Lung (tissue), 12 donors: ENCODE results near the gene PDCD4. TPM values are rescaled to one million over a fixed set of nuclear protein-coding genes. Genes with fewer than 3 reads are reported as not detected.

Source experiments
- ATAC-seq: fragments of 200-7000 bp; cut with Tn5 transposase; one replicate; pipeline ENCODE4 v1.9.1; 2020; ENCODE audit warnings: moderate number of reproducible peaks; ENCODE audit not compliant: insufficient read depth, low FRiP score
- DNase-seq, 3 donors: peaks; one replicate each; pipeline ENCODE4 v3.0.0-alpha.2; 2013 to 2017
- H3K27ac ChIP-seq, 2 donors: one replicate each; pipeline ENCODE4 v1.5.1; 2013; ENCODE audit warnings: mild to moderate bottlenecking in 2 of 2, moderate library complexity in 2 of 2, control low read depth in 1 of 2, inconsistent platforms in 1 of 2, low read depth in 1 of 2, low read length in 1 of 2
- H3K27me3 ChIP-seq, 3 donors: one replicate each; pipeline ENCODE4 v1.5.1; 2013; ENCODE audit warnings: low read length in 2 of 3; ENCODE audit not compliant: control insufficient read depth in 3 of 3, insufficient read depth in 3 of 3
- H3K36me3 ChIP-seq, 4 donors: one replicate each; pipeline ENCODE4 v1.5.1; 2013; ENCODE audit warnings: low read length in 4 of 4, mild to moderate bottlenecking in 1 of 4, moderate library complexity in 1 of 4; ENCODE audit not compliant: control insufficient read depth in 4 of 4, insufficient read depth in 4 of 4
- H3K4me1 ChIP-seq, 5 donors: one replicate each; pipeline ENCODE4 v1.5.1; 2013; ENCODE audit warnings: low read length in 5 of 5, mild to moderate bottlenecking in 2 of 5, moderate library complexity in 1 of 5; ENCODE audit not compliant: control insufficient read depth in 5 of 5, insufficient read depth in 5 of 5
- H3K4me3 ChIP-seq: one replicate; pipeline ENCODE4 v1.5.1; 2013; ENCODE audit warnings: mild to moderate bottlenecking, control low read depth, moderate library complexity
- H3K9ac ChIP-seq, 2 donors: one replicate each; pipeline ENCODE4 v1.5.1; 2013; ENCODE audit warnings: low read length in 2 of 2, control low read depth in 1 of 2; ENCODE audit not compliant: insufficient read depth in 1 of 2
- H3K9me3 ChIP-seq, 4 donors: one replicate each; pipeline ENCODE4 v1.5.1; 2013; ENCODE audit warnings: low read length in 3 of 4, mild to moderate bottlenecking in 1 of 4, moderate library complexity in 1 of 4; ENCODE audit not compliant: control insufficient read depth in 4 of 4, insufficient read depth in 3 of 4
- CTCF ChIP-seq: IDR thresholded peaks from 2 replicates; pipeline ENCODE4 v1.5.1; 2012; ENCODE audit warnings: mild to moderate bottlenecking; ENCODE audit errors: control extremely low read depth, extremely low read depth
- WGBS, 2 donors: extraction: QIAGEN DNeasy Blood & Tissue Kit; methylation state at CpG; one replicate each; pipeline ENCODE4 v1.1.7; 2013; 5-methylcytosine and 5-hydroxymethylcytosine counted together
- polyA plus RNA-seq, 2 donors: library from polyadenylated mRNA; stranded (reverse); fragments of 200-250 nt; gene quantifications; one replicate each; pipeline ENCODE4 v1.2.1, GENCODE V29; 2013
- total RNA-seq, 2 donors: library from RNA; depleted of rRNA in 1 of 2; stranded (reverse); fragments of >200 nt in 1 of 2; gene quantifications; one replicate each; pipeline ENCODE4 v1.2.1, GENCODE V29; 2014 to 2021
- donor health status: control.
- donor health status: control.
- donor health status: Bipolar disorder and iron deficiency.
- donor health status: healthy.
- donor health status: DM: yes; HTN: yes; CAD: no.

Gene PDCD4
- total and polyA plus RNA-seq, 4 donors = 26.7 to 186 (median 33.5) TPM

- peaks cover 0 to 7% (median 2%) of the 10 kb centered on the region in 4 donors for H3K36me3 ChIP-seq
- H3K4me3 ChIP-seq = peak overlapping the region; percentile 67
- no peak for TF ChIP-seq CTCF
- no peaks in the 10 kb centered on the region for H3K9me3 ChIP-seq
- H3K27ac ChIP-seq = peak overlapping the region; percentile 89 to 95
- 0 to 1% methylated on average over 53 to 70 of the region's 70 CpGs for WGBS, 2 donors
- H3K4me1 ChIP-seq = peaks cover 0 to 38% (median 7%) of the 10 kb centered on the region in 5 donors
- ATAC-seq (peak; percentile 70), DNase-seq (peak; percentile 94 to 96 (median 95))
- H3K9ac ChIP-seq = peak overlapping the region; percentile 20 to 97
- H3K27me3 ChIP-seq = no peaks in the 10 kb centered on the region
Observed at GRCh38 chr10:110872145-110872983, 636 bp downstream of the PDCD4 start.

- Histone ChIP-seq H3K4me3 (peak overlapping the region; percentile 67), H3K9ac (peak overlapping the region; percentile 20 to 97), H3K27ac (peak overlapping the region in 1 of 2 donors; percentile 89), H3K4me1 (peaks cover 0 to 38% (median 7%) of the 10 kb centered on the region in 5 donors), H3K27me3 (no peaks in the 10 kb centered on the region), H3K36me3 (peaks cover 0 to 15% (median 2%) of the 10 kb centered on the region in 4 donors), H3K9me3 (no peaks in the 10 kb centered on the region)
- WGBS, 2 donors = 5% methylated on average over 16 of the region's 16 CpGs
- peak in 2 of 3 donors; percentile 53 to 74 for DNase-seq
- TF ChIP-seq CTCF = no peak
- no peak for ATAC-seq
Observed at GRCh38 chr10:110872984-110873923, 1.5 kb downstream of the PDCD4 start.

GRCh38 chr10:110873951-110874350 lies 2.2 kb downstream of the PDCD4 start:
- H3K9ac ChIP-seq = peak overlapping the region in 1 of 2 donors; percentile 97
- DNase-seq (peak in 1 of 3 donors; percentile 46), ATAC-seq (no peak)
- no peak overlapping the region for H3K4me3 ChIP-seq
- peaks cover 0 to 22% (median 2%) of the 10 kb centered on the region in 4 donors for H3K36me3 ChIP-seq
- 47 to 70% methylated on average over 2 of the region's 2 CpGs for WGBS, 2 donors
- no peaks in the 10 kb centered on the region for H3K9me3 ChIP-seq
- no peak overlapping the region for H3K27ac ChIP-seq
- TF ChIP-seq CTCF = no peak
- peaks cover 0 to 38% (median 7%) of the 10 kb centered on the region in 5 donors for H3K4me1 ChIP-seq
- H3K27me3 ChIP-seq = no peaks in the 10 kb centered on the region
